Left ventricle myocardium superior (tissue), 1 donor: ENCODE measurements around the gene SLC27A5. TPM values are rescaled to one million over a fixed set of nuclear protein-coding genes. Genes with fewer than 3 reads are reported as not detected.
"Not testable (repeated sequence)": the region's sequence is repeated elsewhere in the genome, so short reads cannot be mapped to it uniquely, and the experiment has no call there.

Experiments
- ATAC-seq: fragments of 200-7000 bp; cut with Tn5 transposase; one replicate; pipeline ENCODE4 v1.9.1; 2020; ENCODE audit warnings: mild to moderate bottlenecking, moderate library complexity
- DNase-seq: peaks from one replicate; pipeline ENCODE4 v3.0.0-alpha.2; 2020
- intact Hi-C: fragments of 100-400 bp; cut with micrococcal nuclease; formaldehyde crosslinking; loops from one replicate; pipeline ENCODE4 v1.11.0; 2022
- total RNA-seq: library from RNA; stranded (reverse); fragmentation: NEBNext Ultra II Directional; extraction: Animal tissue kit (Norgen Biotek cat#: 25700); gene quantifications from one replicate; pipeline ENCODE4 v1.2.1, GENCODE V29; 2021
- donor health status: DM: no; HTN: yes; CAD: no; lungs with severe emphysema.

The SLC27A5 gene
- total RNA-seq, 1 donor from 2014 or later = 4.3 TPM

GRCh38 chr19:58510084-58510862 lies 1.5 kb downstream of the SLC27A5 start:
- no peak for ATAC-seq
- no peak for DNase-seq
- intact Hi-C loops = no loop called here

GRCh38 chr19:58509731-58510083 lies 2.1 kb downstream of the SLC27A5 start:
- no peak for DNase-seq

GRCh38 chr19:58507602-58508223 lies 4.1 kb downstream of the SLC27A5 start:
- intact Hi-C loops, DNase-seq, ATAC-seq: not testable (repeated sequence)

More at GRCh38 chr19:58509731-58510083, 2.1 kb downstream of the SLC27A5 start:
- no peak for ATAC-seq
- intact Hi-C loops = no loop called here

GRCh38 chr19:58500242-58500641 lies 11.6 kb downstream of the SLC27A5 start:
- intact Hi-C loops = no loop called here
- ATAC-seq = no peak
- DNase-seq = peak; percentile 20

GRCh38 chr19:58499021-58499927 lies 12.5 kb downstream of the SLC27A5 start:
- intact Hi-C loops = no loop called here

GRCh38 chr19:58498316-58499020 lies 13.3 kb downstream of the SLC27A5 start:
- intact Hi-C loops = no loop called here
- peak; percentile 48 for DNase-seq
- ATAC-seq = peak; percentile 12

More at GRCh38 chr19:58499021-58499927, 12.5 kb downstream of the SLC27A5 start:
- ATAC-seq = peak; percentile 98
- DNase-seq = peak; percentile 99

- intact Hi-C loops = no loop called here
- no peak for ATAC-seq
- DNase-seq = no peak
These were observed 14.1 kb downstream of the SLC27A5 start for GRCh38 chr19:58497634-58498170.

GRCh38 chr19:58492265-58492664 lies 19.5 kb downstream of the SLC27A5 start:
- intact Hi-C loops = no loop called here
- no peak for DNase-seq
- ATAC-seq = no peak

- DNase-seq (no peak), ATAC-seq (no peak)
- intact Hi-C loops = no loop called here
These were observed 20.4 kb downstream of the SLC27A5 start for GRCh38 chr19:58491393-58491792.

GRCh38 chr19:58484349-58484748 lies 27.4 kb downstream of the SLC27A5 start:
- intact Hi-C loops, DNase-seq, ATAC-seq: not testable (repeated sequence)

GRCh38 chr19:58483776-58484175 lies 28.0 kb downstream of the SLC27A5 start:
- intact Hi-C loops = no loop called here
- no peak for ATAC-seq
- DNase-seq = no peak

GRCh38 chr19:58482372-58482771 lies 29.4 kb downstream of the SLC27A5 start:
- no peak for ATAC-seq
- DNase-seq = no peak
- intact Hi-C loops = no loop called here

- ATAC-seq (no peak), DNase-seq (no peak)
- intact Hi-C loops = no loop called here
These were observed 31.0 kb downstream of the SLC27A5 start for GRCh38 chr19:58480831-58481230.

GRCh38 chr19:58480481-58480830 lies 31.3 kb downstream of the SLC27A5 start:
- ATAC-seq (no peak), DNase-seq (no peak)
- intact Hi-C loops = no loop called here

- ATAC-seq (no peak), DNase-seq (no peak)
- intact Hi-C loops = no loop called here
These were observed 31.9 kb downstream of the SLC27A5 start for GRCh38 chr19:58479736-58480480.

GRCh38 chr19:58479303-58479702 lies 32.5 kb downstream of the SLC27A5 start:
- DNase-seq (no peak), ATAC-seq (no peak)
- intact Hi-C loops = no loop called here

GRCh38 chr19:58477871-58478270 lies 33.9 kb downstream of the SLC27A5 start:
- intact Hi-C loops = no loop called here
- DNase-seq = no peak
- no peak for ATAC-seq

GRCh38 chr19:58477130-58477529 lies 34.7 kb downstream of the SLC27A5 start:
- ATAC-seq (no peak), DNase-seq (no peak)
- intact Hi-C loops = no loop called here
